ENCODE results near the gene ARMC10.

- TF ChIP-seq EZH2 (IDR thresholded peaks at IDR 0.05; ENCODE audit: low read length, unreplicated experiment): no peak
- TF ChIP-seq CTCF (conservative IDR thresholded peaks at IDR 0.05; ENCODE audit: low read depth, low read length): no peak
These were observed 42.1 kb downstream of the ARMC10 start for GRCh38 chr7:103116991-103117390.
